Stimulated activated CD4-positive, alpha-beta T cell treated with anti-CD3 and anti-CD28 coated beads, Interleukin-4, amount 100 ng/mL, for 1 hour (primary cell): ENCODE measurements around the gene FUT7.
"Not testable (repeated sequence)": the region's sequence is repeated elsewhere in the genome, so short reads cannot be mapped to it uniquely, and the experiment has no call there.

ENCODE experiments used
- DNase-seq: peaks from one replicate; pipeline ENCODE4 v3.0.0-alpha.2; 2020

The FUT7 gene

DNA sequence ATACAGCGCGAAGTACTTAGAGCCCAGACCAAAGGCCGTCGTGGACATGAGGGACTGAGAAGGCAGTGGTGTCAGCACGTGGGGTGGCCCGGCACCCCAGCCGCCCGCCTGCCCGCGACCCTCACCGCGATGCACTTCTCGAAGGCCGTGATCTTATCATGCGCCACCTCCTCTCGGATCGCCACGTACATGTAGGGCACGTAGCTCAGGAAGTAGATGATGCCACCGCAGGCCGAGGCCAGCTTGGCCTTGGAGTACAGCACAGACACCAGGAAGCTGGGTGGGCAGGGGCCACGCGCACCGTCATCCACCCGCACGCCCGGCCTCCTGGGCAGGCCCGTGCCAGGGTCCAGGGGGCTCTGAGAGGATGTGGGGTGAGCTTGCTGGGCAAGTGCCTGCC, 14.8 kb downstream of the FUT7 start:
- no peak for DNase-seq

- DNase-seq, result no peak
Observed at GRCh38 chr9:137016436-137016835, 15.5 kb downstream of the FUT7 start.

DNA sequence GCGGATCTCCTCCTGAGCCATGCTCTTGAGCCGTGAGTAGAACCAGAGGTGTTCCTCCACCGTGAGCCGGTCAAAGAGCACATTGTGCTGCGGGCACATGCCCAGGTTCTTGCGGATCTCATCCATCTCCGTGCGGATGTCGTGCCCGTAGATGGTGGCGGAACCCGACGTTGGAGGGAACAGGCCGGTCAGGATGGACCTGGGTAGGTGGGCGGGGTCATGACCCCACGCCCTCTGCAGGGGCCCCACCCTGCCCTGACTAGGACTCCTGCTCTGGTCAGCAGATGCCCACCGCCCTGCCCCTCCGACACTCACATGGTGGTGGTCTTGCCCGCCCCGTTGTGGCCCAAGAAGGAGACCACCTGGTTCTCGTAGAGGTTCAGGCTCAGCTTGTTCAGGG, 15.9 kb downstream of the FUT7 start:
- no peak for DNase-seq

- no peak for DNase-seq
Observed at GRCh38 chr9:137015540-137015930, 16.4 kb downstream of the FUT7 start.

- no peak for DNase-seq
Observed at GRCh38 chr9:137014776-137015539, 16.9 kb downstream of the FUT7 start.

- no peak for DNase-seq
Observed at GRCh38 chr9:137014166-137014565, 17.7 kb downstream of the FUT7 start.

- no peak for DNase-seq
Observed at GRCh38 chr9:137013571-137013940, 18.3 kb downstream of the FUT7 start.

GRCh38 chr9:137012694-137013570, 19.0 kb downstream of the FUT7 start:
- DNase-seq, result no peak

GRCh38 chr9:137011907-137012675, 19.8 kb downstream of the FUT7 start:
- no peak for DNase-seq

GRCh38 chr9:137011156-137011555, 20.7 kb downstream of the FUT7 start:
- DNase-seq, result no peak

- no peak for DNase-seq
Observed at GRCh38 chr9:137009938-137010732, 21.8 kb downstream of the FUT7 start.

- no peak for DNase-seq
Observed at GRCh38 chr9:137009217-137009616, 22.7 kb downstream of the FUT7 start.

DNA sequence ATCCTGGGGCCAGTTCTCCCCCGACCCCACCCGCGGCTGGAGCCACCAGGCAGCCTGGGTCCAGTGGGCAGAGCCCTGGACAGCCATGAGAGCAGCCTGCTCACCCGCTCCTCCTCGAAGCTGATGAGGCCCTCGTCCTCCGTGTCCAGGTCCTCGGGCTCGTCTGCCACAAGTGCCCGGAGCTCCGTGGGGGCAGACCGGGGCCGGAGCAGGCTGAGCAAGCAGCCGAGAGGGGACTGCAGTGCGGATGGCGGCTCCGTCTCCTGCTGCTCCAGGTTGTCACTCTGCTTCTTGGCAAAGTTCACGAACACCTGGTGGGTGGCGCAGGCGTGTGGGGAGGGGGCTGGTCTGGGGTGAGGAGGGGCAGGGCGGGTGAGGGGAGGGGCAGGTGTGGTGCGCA, 23.6 kb downstream of the FUT7 start:
- no peak for DNase-seq

DNA sequence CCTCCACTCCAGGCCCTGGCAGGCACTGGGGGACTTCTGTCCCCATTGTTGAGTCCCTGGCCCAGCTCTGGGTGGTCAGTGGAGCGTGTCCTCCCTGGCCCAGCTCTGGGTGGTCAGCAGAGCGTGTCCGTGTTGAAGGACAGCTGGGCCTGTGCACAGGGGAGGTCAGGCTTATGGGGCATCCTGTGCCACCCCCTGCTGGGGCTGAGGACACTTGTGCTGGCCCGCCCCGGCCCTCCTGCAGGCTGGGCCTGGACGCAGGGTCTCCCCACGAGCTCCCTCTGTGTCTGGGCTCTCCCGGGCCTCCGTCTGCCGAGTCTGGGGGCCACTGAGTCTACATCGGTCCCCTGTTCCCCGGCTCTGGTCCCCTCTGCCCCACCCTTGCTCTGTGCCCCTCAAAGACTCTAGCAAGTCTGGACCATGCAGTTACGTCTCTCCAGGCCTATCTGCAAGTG, 24.0 kb downstream of the FUT7 start:
- DNase-seq, result no peak

DNA sequence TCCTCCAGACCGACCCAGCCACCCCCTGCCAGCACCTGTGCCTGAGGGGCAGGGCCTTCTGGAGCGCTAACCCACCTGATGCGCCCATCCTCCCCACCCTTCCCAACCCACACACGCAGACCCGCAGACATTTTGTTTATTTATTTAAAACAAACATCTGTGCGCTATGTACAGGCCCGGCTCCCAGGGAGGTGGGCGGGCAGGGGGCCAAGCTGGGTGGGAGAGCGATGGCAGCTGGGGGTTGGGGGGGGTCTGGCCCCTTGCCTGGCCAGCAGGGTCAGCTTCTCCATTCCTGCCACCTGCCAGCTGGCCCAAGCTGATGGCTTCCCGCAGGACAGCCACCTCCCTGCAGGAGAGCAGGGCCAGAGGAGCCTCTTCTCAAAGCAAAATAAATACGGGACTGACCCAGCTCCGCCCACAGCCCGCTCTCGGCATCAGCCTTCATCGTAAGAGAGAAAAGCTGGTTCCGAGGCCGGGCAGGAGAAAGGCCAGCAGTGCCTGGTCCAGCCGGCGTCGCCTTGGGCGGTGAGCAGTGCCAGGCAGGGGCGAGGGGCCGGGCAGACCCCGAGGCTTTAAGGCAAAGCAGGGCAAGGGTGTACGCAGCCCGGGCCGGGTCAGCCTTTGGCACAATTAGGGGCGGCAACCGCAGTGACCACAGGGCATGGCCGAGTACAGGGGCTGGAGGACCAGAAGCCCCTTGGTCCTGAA, 24.6 kb downstream of the FUT7 start:
- DNase-seq, result no peak

DNA sequence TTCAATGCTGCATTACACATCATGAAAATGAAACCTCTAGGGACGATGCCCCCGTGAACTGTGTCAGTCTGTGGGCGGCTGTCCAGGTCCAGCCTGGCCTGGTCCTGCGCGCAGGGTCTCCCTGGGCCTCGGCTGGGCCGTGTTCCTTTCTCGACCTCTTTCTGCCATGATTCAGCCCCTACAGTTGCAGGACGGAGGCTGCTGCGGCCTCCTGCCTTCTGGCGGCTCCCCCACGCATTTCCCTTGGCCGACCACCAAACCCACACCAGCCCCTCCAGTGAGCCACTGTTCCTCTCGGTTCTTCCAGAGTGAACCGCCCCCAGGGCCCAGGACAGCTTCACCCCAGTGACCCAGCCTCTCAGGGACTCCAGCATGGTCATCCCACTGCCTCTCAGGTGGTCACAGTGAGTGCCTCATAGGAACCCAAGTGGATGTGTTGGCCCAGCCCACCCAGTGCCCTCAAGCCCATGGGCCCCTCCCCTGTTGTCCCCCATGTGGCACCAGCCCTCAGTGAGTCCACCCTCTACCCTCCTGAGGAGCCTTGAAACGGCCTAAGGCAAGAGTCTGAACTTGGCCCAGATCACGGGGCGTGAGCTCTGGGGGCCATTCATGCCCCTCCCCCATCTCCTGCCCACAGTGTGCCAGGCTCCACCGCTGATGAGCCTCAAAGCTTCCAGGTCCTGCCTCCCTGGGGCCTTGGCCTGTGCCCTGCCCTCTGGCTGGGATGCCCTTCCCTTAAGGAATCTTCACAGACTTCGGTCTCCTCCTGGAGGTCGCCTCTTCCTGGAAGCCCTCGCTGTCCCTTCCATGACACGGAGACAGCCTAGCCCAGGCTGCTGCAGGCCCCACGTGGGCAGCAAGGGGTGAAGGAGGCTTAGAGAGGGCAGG, 25.5 kb downstream of the FUT7 start:
- DNase-seq, result no peak

- not testable (repeated sequence) for DNase-seq
Observed at GRCh38 chr9:137004285-137004684, 27.6 kb downstream of the FUT7 start.

GRCh38 chr9:137002646-137003041, 29.2 kb downstream of the FUT7 start:
- DNase-seq, result no peak

GRCh38 chr9:137001857-137002645, 29.8 kb downstream of the FUT7 start:
- DNase-seq, result no peak
